ENCODE results near the gene CCNI.

- TF ChIP-seq RBAK (CRISPR knock-in tag; IDR thresholded peaks at IDR 0.05) (no peak), HNRNPL (IDR thresholded peaks at IDR 0.05; ENCODE audit: low read depth, low read length) (no peak), TMF1 (CRISPR knock-in tag; IDR thresholded peaks at IDR 0.05; ENCODE audit: low read depth) (no peak), SP1 (IDR thresholded peaks at IDR 0.05) (no peak), SP1 (CRISPR knock-in tag; IDR thresholded peaks at IDR 0.05) (no peak), NR3C1 (CRISPR knock-in tag; IDR thresholded peaks at IDR 0.05) (no peak), TAF1 (CRISPR knock-in tag; IDR thresholded peaks at IDR 0.05) (no peak)
- TF ChIP-seq, protein P1, sequence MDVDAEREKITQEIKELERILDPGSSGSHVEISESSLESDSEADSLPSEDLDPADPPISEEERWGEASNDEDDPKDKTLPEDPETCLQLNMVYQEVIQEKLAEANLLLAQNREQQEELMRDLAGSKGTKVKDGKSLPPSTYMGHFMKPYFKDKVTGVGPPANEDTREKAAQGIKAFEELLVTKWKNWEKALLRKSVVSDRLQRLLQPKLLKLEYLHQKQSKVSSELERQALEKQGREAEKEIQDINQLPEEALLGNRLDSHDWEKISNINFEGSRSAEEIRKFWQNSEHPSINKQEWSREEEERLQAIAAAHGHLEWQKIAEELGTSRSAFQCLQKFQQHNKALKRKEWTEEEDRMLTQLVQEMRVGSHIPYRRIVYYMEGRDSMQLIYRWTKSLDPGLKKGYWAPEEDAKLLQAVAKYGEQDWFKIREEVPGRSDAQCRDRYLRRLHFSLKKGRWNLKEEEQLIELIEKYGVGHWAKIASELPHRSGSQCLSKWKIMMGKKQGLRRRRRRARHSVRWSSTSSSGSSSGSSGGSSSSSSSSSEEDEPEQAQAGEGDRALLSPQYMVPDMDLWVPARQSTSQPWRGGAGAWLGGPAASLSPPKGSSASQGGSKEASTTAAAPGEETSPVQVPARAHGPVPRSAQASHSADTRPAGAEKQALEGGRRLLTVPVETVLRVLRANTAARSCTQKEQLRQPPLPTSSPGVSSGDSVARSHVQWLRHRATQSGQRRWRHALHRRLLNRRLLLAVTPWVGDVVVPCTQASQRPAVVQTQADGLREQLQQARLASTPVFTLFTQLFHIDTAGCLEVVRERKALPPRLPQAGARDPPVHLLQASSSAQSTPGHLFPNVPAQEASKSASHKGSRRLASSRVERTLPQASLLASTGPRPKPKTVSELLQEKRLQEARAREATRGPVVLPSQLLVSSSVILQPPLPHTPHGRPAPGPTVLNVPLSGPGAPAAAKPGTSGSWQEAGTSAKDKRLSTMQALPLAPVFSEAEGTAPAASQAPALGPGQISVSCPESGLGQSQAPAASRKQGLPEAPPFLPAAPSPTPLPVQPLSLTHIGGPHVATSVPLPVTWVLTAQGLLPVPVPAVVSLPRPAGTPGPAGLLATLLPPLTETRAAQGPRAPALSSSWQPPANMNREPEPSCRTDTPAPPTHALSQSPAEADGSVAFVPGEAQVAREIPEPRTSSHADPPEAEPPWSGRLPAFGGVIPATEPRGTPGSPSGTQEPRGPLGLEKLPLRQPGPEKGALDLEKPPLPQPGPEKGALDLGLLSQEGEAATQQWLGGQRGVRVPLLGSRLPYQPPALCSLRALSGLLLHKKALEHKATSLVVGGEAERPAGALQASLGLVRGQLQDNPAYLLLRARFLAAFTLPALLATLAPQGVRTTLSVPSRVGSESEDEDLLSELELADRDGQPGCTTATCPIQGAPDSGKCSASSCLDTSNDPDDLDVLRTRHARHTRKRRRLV (CRISPR knock-in tag; IDR thresholded peaks at IDR 0.05), result no peak
- TF ChIP-seq, protein P2, sequence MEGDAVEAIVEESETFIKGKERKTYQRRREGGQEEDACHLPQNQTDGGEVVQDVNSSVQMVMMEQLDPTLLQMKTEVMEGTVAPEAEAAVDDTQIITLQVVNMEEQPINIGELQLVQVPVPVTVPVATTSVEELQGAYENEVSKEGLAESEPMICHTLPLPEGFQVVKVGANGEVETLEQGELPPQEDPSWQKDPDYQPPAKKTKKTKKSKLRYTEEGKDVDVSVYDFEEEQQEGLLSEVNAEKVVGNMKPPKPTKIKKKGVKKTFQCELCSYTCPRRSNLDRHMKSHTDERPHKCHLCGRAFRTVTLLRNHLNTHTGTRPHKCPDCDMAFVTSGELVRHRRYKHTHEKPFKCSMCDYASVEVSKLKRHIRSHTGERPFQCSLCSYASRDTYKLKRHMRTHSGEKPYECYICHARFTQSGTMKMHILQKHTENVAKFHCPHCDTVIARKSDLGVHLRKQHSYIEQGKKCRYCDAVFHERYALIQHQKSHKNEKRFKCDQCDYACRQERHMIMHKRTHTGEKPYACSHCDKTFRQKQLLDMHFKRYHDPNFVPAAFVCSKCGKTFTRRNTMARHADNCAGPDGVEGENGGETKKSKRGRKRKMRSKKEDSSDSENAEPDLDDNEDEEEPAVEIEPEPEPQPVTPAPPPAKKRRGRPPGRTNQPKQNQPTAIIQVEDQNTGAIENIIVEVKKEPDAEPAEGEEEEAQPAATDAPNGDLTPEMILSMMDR (CRISPR knock-in tag; IDR thresholded peaks at IDR 0.05), result no peak
Observed at GRCh38 chr4:77007358-77008230, 68.2 kb downstream of the CCNI start.
